SK-N-MC (cell line): ENCODE results near the gene HNRNPH3.

ENCODE experiments used
- EZH2 ChIP-seq: fragments of 200-600 bp; sonication (generic); IDR thresholded peaks from one replicate; pipeline ENCODE4 v1.6.1; 2017; ENCODE audit warnings: antibody characterized with exemption
- POLR2AphosphoS5 ChIP-seq: IDR thresholded peaks from 2 replicates; pipeline ENCODE4 v1.6.1; 2012; ENCODE audit warnings: mild to moderate bottlenecking, low read depth, low read length, borderline replicate concordance

- no peak for TF ChIP-seq POLR2AphosphoS5
- TF ChIP-seq EZH2 = no peak
These were observed 911 bp upstream of the HNRNPH3 start for GRCh38 chr10:68330852-68331454.
